ENCODE measurements around the gene TRIB2. TPM values are rescaled to one million over a fixed set of nuclear protein-coding genes. Genes with fewer than 3 reads are reported as not detected.

Gene TRIB2
- total RNA-seq, 2 donors from 2014 or later, result 166 to 170 TPM

- ATAC-seq (no peak), DNase-seq (no peak)
- peaks cover 8% of the 10 kb centered on the region for H3K4me1 Mint-ChIP-seq
- peaks cover 4% of the 10 kb centered on the region for H3K36me3 Mint-ChIP-seq (ENCODE audit: low read depth)
- H3K9me3 ChIP-seq (ENCODE audit: control insufficient read depth, low read length, poor library complexity, severe bottlenecking), result no peaks in the 10 kb centered on the region
- H3K27me3 Mint-ChIP-seq, result peaks cover 41% of the 10 kb centered on the region
- H3K27ac Mint-ChIP-seq, result no peak overlapping the region
- H3K4me3 Mint-ChIP-seq, result no peak overlapping the region
Measured at GRCh38 chr2:12770300-12770968, 53.7 kb downstream of the TRIB2 start.

GRCh38 chr2:12771154-12771553 lies 54.4 kb downstream of the TRIB2 start:
- no peaks in the 10 kb centered on the region for H3K9me3 ChIP-seq (ENCODE audit: control insufficient read depth, low read length, poor library complexity, severe bottlenecking)
- DNase-seq, result no peak
- no peak overlapping the region for H3K4me3 Mint-ChIP-seq
- H3K27me3 Mint-ChIP-seq, result peaks cover 41% of the 10 kb centered on the region
- no peak for ATAC-seq
- no peak overlapping the region for H3K27ac Mint-ChIP-seq
- peaks cover 4% of the 10 kb centered on the region for H3K36me3 Mint-ChIP-seq (ENCODE audit: low read depth)
- H3K4me1 Mint-ChIP-seq, result peaks cover 8% of the 10 kb centered on the region

GRCh38 chr2:12773586-12774394 lies 57.1 kb downstream of the TRIB2 start:
- Mint-ChIP-seq H3K4me1 (peaks cover 4% of the 10 kb centered on the region), H3K36me3 (ENCODE audit: low read depth) (peaks cover 4% of the 10 kb centered on the region), H3K4me3 (no peak overlapping the region), H3K27ac (no peak overlapping the region), H3K27me3 (peaks cover 29% of the 10 kb centered on the region)
- DNase-seq (no peak), ATAC-seq (no peak)
- H3K9me3 ChIP-seq (ENCODE audit: control insufficient read depth, low read length, poor library complexity, severe bottlenecking), result no peaks in the 10 kb centered on the region

- H3K4me3 Mint-ChIP-seq, result no peak overlapping the region
- peaks cover 24% of the 10 kb centered on the region for H3K27me3 Mint-ChIP-seq
- peaks cover 5% of the 10 kb centered on the region for H3K4me1 Mint-ChIP-seq
- peaks cover 3% of the 10 kb centered on the region for H3K36me3 Mint-ChIP-seq (ENCODE audit: low read depth)
- ATAC-seq, result no peak
- no peaks in the 10 kb centered on the region for H3K9me3 ChIP-seq (ENCODE audit: control insufficient read depth, low read length, poor library complexity, severe bottlenecking)
- no peak for DNase-seq
- no peak overlapping the region for H3K27ac Mint-ChIP-seq
Measured at GRCh38 chr2:12774395-12774727, 57.6 kb downstream of the TRIB2 start.

GRCh38 chr2:12776521-12776961 lies 59.8 kb downstream of the TRIB2 start:
- no peak for DNase-seq
- no peak for ATAC-seq
- H3K4me3 Mint-ChIP-seq, result no peak overlapping the region
- H3K27ac Mint-ChIP-seq, result no peak overlapping the region
- peaks cover 8% of the 10 kb centered on the region for H3K4me1 Mint-ChIP-seq
- H3K36me3 Mint-ChIP-seq (ENCODE audit: low read depth), result no peaks in the 10 kb centered on the region
- H3K27me3 Mint-ChIP-seq, result peaks cover 10% of the 10 kb centered on the region
- H3K9me3 ChIP-seq (ENCODE audit: control insufficient read depth, low read length, poor library complexity, severe bottlenecking), result no peaks in the 10 kb centered on the region

GRCh38 chr2:12778369-12778768 lies 61.6 kb downstream of the TRIB2 start:
- H3K4me3 Mint-ChIP-seq, result no peak overlapping the region
- H3K36me3 Mint-ChIP-seq (ENCODE audit: low read depth), result no peaks in the 10 kb centered on the region
- no peak overlapping the region for H3K27ac Mint-ChIP-seq
- DNase-seq (no peak), ATAC-seq (no peak)
- no peaks in the 10 kb centered on the region for H3K27me3 Mint-ChIP-seq
- H3K4me1 Mint-ChIP-seq, result peaks cover 8% of the 10 kb centered on the region
- H3K9me3 ChIP-seq (ENCODE audit: control insufficient read depth, low read length, poor library complexity, severe bottlenecking), result no peaks in the 10 kb centered on the region

GRCh38 chr2:12778811-12779579 lies 62.3 kb downstream of the TRIB2 start:
- Mint-ChIP-seq H3K4me3 (no peak overlapping the region), H3K27me3 (no peaks in the 10 kb centered on the region), H3K4me1 (peaks cover 8% of the 10 kb centered on the region), H3K36me3 (ENCODE audit: low read depth) (no peaks in the 10 kb centered on the region), H3K27ac (no peak overlapping the region)
- DNase-seq (no peak), ATAC-seq (no peak)
- H3K9me3 ChIP-seq (ENCODE audit: control insufficient read depth, low read length, poor library complexity, severe bottlenecking), result no peaks in the 10 kb centered on the region

- DNase-seq, result no peak
- Mint-ChIP-seq H3K4me1 (peaks cover 8% of the 10 kb centered on the region), H3K27me3 (no peaks in the 10 kb centered on the region), H3K4me3 (no peak overlapping the region), H3K27ac (no peak overlapping the region), H3K36me3 (ENCODE audit: low read depth) (peaks cover 4% of the 10 kb centered on the region)
- no peak for ATAC-seq
- no peaks in the 10 kb centered on the region for H3K9me3 ChIP-seq (ENCODE audit: control insufficient read depth, low read length, poor library complexity, severe bottlenecking)
Measured at GRCh38 chr2:12781329-12781728, 64.6 kb downstream of the TRIB2 start.

- Mint-ChIP-seq H3K4me1 (no peaks in the 10 kb centered on the region), H3K4me3 (no peak overlapping the region), H3K27me3 (no peaks in the 10 kb centered on the region), H3K36me3 (ENCODE audit: low read depth) (peaks cover 5% of the 10 kb centered on the region), H3K27ac (no peak overlapping the region)
- H3K9me3 ChIP-seq (ENCODE audit: control insufficient read depth, low read length, poor library complexity, severe bottlenecking), result no peaks in the 10 kb centered on the region
- ATAC-seq, result no peak
- no peak for DNase-seq
Measured at GRCh38 chr2:12787891-12788801, 71.4 kb downstream of the TRIB2 start.

GRCh38 chr2:12791906-12792305 lies 75.2 kb downstream of the TRIB2 start:
- H3K9me3 ChIP-seq (ENCODE audit: control insufficient read depth, low read length, poor library complexity, severe bottlenecking), result no peaks in the 10 kb centered on the region
- no peak overlapping the region for H3K4me3 Mint-ChIP-seq
- DNase-seq (no peak), ATAC-seq (no peak)
- H3K4me1 Mint-ChIP-seq, result no peaks in the 10 kb centered on the region
- no peaks in the 10 kb centered on the region for H3K27me3 Mint-ChIP-seq
- H3K27ac Mint-ChIP-seq, result no peak overlapping the region
- no peaks in the 10 kb centered on the region for H3K36me3 Mint-ChIP-seq (ENCODE audit: low read depth)

All from T-helper 17 cell (primary cell).